ENCODE data around the gene GAS6. TPM values are rescaled to one million over a fixed set of nuclear protein-coding genes. Genes with fewer than 3 reads are reported as not detected.

GAS6 gene
- total RNA-seq, 4 donors from 2014 or later, result 152 to 284 (median 169) TPM

GRCh38 chr13:113888701-113889330, 24.9 kb upstream of the GAS6 start:
- H3K36me3 ChIP-seq, result no peaks in the 10 kb centered on the region
- H3K27ac ChIP-seq, result no peak overlapping the region
- WGBS, 2 donors (ENCODE audit: low coverage in 1 of 2), result 85% methylated on average over 4 of the region's 4 CpGs; no CpG with 5 or more reads in 1 of the 2 donors
- no peak for TF ChIP-seq POLR2AphosphoS5 (IDR thresholded peaks at IDR 0.05)
- TF ChIP-seq POLR2A (IDR thresholded peaks at IDR 0.05), result no peak
- no peak for TF ChIP-seq EP300 (IDR thresholded peaks at IDR 0.05; ENCODE audit: low read depth)
- no peak for TF ChIP-seq CTCF (IDR thresholded peaks at IDR 0.05)
- intact Hi-C loops (cut with DNase I; ENCODE audit: low total_unique reads), result no loop called here
- H3K4me3 ChIP-seq, result no peak overlapping the region
- H3K27me3 ChIP-seq, result peaks cover under 1% of the 10 kb centered on the region
- H3K9me3 ChIP-seq, result no peaks in the 10 kb centered on the region
- DNase-seq, result no peak
- peaks cover 0 to 5% (median 0%) of the 10 kb centered on the region in 4 donors for H3K4me1 ChIP-seq
- in situ Hi-C loops (cut with MboI; ENCODE audit: low pct_ligation_motif_present in 1 of 4, low pct_unique_long_range_greater_than_20kb in 1 of 4, low sequenced_read_pairs in 3 of 4), result no loop called here

- no peak overlapping the region for H3K27ac ChIP-seq
- H3K4me1 ChIP-seq, result peaks cover 0 to 5% (median 0%) of the 10 kb centered on the region in 4 donors
- intact Hi-C loops (cut with DNase I; ENCODE audit: low total_unique reads), result no loop called here
- H3K9me3 ChIP-seq, result no peaks in the 10 kb centered on the region
- H3K27me3 ChIP-seq, result no peaks in the 10 kb centered on the region
- WGBS, 2 donors (ENCODE audit: low coverage in 1 of 2), result 69 to 80% methylated on average over 1 of the region's 1 CpG
- in situ Hi-C loops (cut with MboI; ENCODE audit: low pct_ligation_motif_present in 1 of 4, low pct_unique_long_range_greater_than_20kb in 1 of 4, low sequenced_read_pairs in 3 of 4), result no loop called here
- H3K4me3 ChIP-seq, result no peak overlapping the region
- DNase-seq, result no peak
- H3K36me3 ChIP-seq, result no peaks in the 10 kb centered on the region
- no peak for TF ChIP-seq EP300 (IDR thresholded peaks at IDR 0.05; ENCODE audit: low read depth)
- TF ChIP-seq POLR2AphosphoS5 (IDR thresholded peaks at IDR 0.05), result no peak
- TF ChIP-seq POLR2A (IDR thresholded peaks at IDR 0.05), result no peak
- TF ChIP-seq CTCF (IDR thresholded peaks at IDR 0.05), result no peak
Observed at GRCh38 chr13:113887700-113888201, 23.9 kb upstream of the GAS6 start.

- H3K4me3 ChIP-seq, result no peak overlapping the region
- no peaks in the 10 kb centered on the region for H3K27me3 ChIP-seq
- no peak overlapping the region for H3K27ac ChIP-seq
- H3K4me1 ChIP-seq, result peaks cover 0 to 9% (median under 1%) of the 10 kb centered on the region in 4 donors
- H3K36me3 ChIP-seq, result no peaks in the 10 kb centered on the region
- WGBS, 2 donors (ENCODE audit: low coverage in 1 of 2), result 20 to 71% methylated on average over 1 to 14 of the region's 14 CpGs
- in situ Hi-C loops (cut with MboI; ENCODE audit: low pct_ligation_motif_present in 1 of 4, low pct_unique_long_range_greater_than_20kb in 1 of 4, low sequenced_read_pairs in 3 of 4), result no loop called here
- H3K9me3 ChIP-seq, result no peaks in the 10 kb centered on the region
- TF ChIP-seq CTCF (IDR thresholded peaks at IDR 0.05) (no peak), POLR2AphosphoS5 (IDR thresholded peaks at IDR 0.05) (no peak), EP300 (IDR thresholded peaks at IDR 0.05; ENCODE audit: low read depth) (no peak), POLR2A (IDR thresholded peaks at IDR 0.05) (no peak)
- intact Hi-C loops (cut with DNase I; ENCODE audit: low total_unique reads), result no loop called here
- no peak for DNase-seq
Observed at GRCh38 chr13:113886561-113887112, 22.8 kb upstream of the GAS6 start.

- no peak for DNase-seq
- Histone ChIP-seq H3K27ac (no peak overlapping the region), H3K4me3 (no peak overlapping the region), H3K36me3 (no peaks in the 10 kb centered on the region), H3K4me1 (peaks cover 0 to 11% (median 1%) of the 10 kb centered on the region in 4 donors), H3K27me3 (no peaks in the 10 kb centered on the region), H3K9me3 (no peaks in the 10 kb centered on the region)
- WGBS, 2 donors (ENCODE audit: low coverage in 1 of 2), result 92% methylated on average over 7 of the region's 7 CpGs; no CpG with 5 or more reads in 1 of the 2 donors
- in situ Hi-C loops (cut with MboI; ENCODE audit: low pct_ligation_motif_present in 1 of 4, low pct_unique_long_range_greater_than_20kb in 1 of 4, low sequenced_read_pairs in 3 of 4), result no loop called here
- no peak for TF ChIP-seq CTCF (IDR thresholded peaks at IDR 0.05)
- no peak for TF ChIP-seq POLR2AphosphoS5 (IDR thresholded peaks at IDR 0.05)
- no peak for TF ChIP-seq EP300 (IDR thresholded peaks at IDR 0.05; ENCODE audit: low read depth)
- TF ChIP-seq POLR2A (IDR thresholded peaks at IDR 0.05), result no peak
- intact Hi-C loops (cut with DNase I; ENCODE audit: low total_unique reads), result no loop called here
Observed at GRCh38 chr13:113884821-113885220, 20.9 kb upstream of the GAS6 start.

Data from transverse colon (tissue), 4 donors.